ENCODE measurements around the gene SLCO4A1. TPM values are rescaled to one million over a fixed set of nuclear protein-coding genes. Genes with fewer than 3 reads are reported as not detected.

The SLCO4A1 gene, protein sequence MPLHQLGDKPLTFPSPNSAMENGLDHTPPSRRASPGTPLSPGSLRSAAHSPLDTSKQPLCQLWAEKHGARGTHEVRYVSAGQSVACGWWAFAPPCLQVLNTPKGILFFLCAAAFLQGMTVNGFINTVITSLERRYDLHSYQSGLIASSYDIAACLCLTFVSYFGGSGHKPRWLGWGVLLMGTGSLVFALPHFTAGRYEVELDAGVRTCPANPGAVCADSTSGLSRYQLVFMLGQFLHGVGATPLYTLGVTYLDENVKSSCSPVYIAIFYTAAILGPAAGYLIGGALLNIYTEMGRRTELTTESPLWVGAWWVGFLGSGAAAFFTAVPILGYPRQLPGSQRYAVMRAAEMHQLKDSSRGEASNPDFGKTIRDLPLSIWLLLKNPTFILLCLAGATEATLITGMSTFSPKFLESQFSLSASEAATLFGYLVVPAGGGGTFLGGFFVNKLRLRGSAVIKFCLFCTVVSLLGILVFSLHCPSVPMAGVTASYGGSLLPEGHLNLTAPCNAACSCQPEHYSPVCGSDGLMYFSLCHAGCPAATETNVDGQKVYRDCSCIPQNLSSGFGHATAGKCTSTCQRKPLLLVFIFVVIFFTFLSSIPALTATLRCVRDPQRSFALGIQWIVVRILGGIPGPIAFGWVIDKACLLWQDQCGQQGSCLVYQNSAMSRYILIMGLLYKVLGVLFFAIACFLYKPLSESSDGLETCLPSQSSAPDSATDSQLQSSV
- total RNA-seq (10 to 100 TPM in 1 of 4 donors, 1 to 10 TPM in 3; 5.1 to 13.2 (median 6.6) TPM), polyA plus RNA-seq (10 to 100 TPM in 1 of 3 donors, 1 to 10 TPM in 2; 3.6 to 26.3 (median 4.2) TPM)

DNA sequence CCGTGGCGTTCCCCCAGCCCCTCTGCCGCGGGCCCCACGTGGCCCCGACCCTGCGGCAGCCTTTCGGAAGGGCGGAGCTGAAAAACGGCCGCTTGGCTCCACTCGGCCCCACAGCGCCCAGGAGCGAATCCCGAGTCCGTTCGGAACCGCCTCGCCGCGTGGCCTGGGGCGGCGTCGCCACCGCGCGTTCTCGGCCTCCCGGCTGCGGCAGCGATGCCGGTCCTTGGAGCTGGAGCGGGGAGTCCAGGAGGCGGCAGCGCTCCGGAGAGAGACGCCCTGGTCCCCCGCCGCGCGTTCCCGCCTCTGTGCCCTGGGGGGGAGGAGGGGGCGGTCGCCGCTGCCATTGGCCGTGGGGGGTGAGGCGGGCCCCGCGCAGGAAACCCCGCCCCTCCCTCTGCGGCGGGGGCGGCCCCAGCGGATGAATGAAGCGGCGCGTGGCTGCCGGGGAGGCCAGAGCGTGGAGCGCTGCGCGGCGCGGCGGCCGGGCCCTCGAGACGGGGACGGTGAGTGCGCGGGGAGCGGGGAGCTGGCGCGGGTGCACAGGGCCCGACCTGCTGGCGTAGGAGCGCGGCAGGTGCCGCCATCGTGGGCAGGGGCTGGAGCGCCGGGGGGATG is at the start of gene SLCO4A1:
Gene SLCO4A1 (plus strand): TSS at position 453 of the 615 bp plus-strand sequence. CDS start 13,952 bp downstream, outside the sequence.
- Histone ChIP-seq H3K4me1 (peaks cover 0 to 26% (median 25%) of the 10 kb centered on the region in 4 donors), H3K36me3 (no peaks in the 10 kb centered on the region), H3K27ac (peak within 1 kb of the TSS; percentile 48 to 69 (median 50)), H3K9me3 (no peaks in the 10 kb centered on the region), H3K4me3 (peak within 1 kb of the TSS; percentile 20 to 52 (median 46)), H3K27me3 (peaks cover 18 to 72% (median 39%) of the 10 kb centered on the region in 3 donors)
- WGBS, 2 donors: 0% methylated on average over 82 of the region's 82 CpGs
- DNase-seq: peak; percentile 84
- intact Hi-C loops (cut with DNase I): no loop called here
- TF ChIP-seq POLR2AphosphoS5 (IDR thresholded peaks at IDR 0.05) (peak; percentile 16 to 74 (median 66)), POLR2A (IDR thresholded peaks at IDR 0.05) (peak in 1 of 2 donors; percentile 14)
- TF ChIP-seq, protein P1, sequence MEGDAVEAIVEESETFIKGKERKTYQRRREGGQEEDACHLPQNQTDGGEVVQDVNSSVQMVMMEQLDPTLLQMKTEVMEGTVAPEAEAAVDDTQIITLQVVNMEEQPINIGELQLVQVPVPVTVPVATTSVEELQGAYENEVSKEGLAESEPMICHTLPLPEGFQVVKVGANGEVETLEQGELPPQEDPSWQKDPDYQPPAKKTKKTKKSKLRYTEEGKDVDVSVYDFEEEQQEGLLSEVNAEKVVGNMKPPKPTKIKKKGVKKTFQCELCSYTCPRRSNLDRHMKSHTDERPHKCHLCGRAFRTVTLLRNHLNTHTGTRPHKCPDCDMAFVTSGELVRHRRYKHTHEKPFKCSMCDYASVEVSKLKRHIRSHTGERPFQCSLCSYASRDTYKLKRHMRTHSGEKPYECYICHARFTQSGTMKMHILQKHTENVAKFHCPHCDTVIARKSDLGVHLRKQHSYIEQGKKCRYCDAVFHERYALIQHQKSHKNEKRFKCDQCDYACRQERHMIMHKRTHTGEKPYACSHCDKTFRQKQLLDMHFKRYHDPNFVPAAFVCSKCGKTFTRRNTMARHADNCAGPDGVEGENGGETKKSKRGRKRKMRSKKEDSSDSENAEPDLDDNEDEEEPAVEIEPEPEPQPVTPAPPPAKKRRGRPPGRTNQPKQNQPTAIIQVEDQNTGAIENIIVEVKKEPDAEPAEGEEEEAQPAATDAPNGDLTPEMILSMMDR (IDR thresholded peaks at IDR 0.05): no peak

DNA sequence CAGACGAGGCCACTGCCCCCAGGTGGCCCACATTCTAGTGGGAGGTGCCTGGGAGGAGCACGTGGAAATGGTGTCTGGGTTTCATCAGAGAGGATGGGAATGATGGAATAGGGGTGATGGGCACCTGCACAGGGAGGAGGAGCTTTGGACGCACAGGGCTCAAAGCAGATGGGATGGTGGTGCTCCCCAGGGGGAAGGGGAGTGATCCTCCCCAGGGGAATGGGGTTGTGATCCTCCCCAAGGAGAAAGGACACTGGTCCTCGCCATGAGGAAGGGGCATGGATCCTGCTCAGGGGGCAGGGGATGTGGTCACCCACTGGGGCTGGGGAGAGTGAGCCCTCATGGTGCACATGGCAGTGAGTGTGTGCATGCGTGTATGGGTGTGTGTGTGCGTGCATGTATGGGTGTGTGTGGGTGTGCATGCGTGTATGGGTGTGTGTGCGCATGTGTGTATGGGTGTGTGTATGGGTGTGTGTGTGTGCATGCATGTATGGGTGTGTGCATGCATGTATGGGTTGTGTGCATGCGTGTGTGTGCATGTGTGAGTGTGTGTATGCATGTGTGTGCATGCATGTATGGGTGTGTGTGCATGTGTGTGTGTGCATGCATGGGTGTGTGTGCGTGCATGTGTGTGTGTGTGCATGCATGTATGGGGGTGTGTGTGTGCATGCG is 49.7 kb upstream of the SLCO4A1 start:
- Histone ChIP-seq H3K9me3 (no peaks in the 10 kb centered on the region), H3K36me3 (no peaks in the 10 kb centered on the region), H3K4me1 (peaks cover 0 to 12% (median 0%) of the 10 kb centered on the region in 4 donors), H3K27me3 (peaks cover 17 to 94% (median 44%) of the 10 kb centered on the region in 3 donors), H3K4me3 (no peak overlapping the region), H3K27ac (no peak overlapping the region)
- WGBS, 2 donors: 65 to 79% methylated on average over 11 of the region's 11 CpGs
- intact Hi-C loops (cut with DNase I): no loop called here
- TF ChIP-seq EP300 (IDR thresholded peaks at IDR 0.05) (no peak), POLR2A (IDR thresholded peaks at IDR 0.05) (no peak), POLR2AphosphoS5 (IDR thresholded peaks at IDR 0.05) (no peak)
- TF ChIP-seq, protein P1 (IDR thresholded peaks at IDR 0.05): no peak
- DNase-seq: no peak

DNA sequence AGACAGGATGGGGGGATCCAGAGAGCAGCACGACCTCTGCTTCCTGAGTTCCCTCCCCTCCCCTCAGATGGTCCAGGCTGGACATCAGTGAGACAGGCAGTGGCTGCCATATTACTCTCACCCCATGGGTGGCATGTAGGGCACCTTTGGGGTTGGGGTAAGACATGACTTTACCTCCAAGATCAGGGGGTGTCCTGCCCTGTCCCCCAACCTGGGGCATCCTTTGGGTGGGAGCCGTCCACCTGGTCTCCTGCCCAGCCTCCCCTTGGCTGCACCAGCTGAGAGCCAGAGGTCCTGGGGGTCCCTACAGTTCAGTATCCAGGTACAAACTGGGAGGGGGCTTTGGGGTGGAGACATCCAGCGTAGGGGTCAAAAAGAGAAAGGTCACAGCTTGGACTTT is 48.7 kb upstream of the SLCO4A1 start:
- H3K4me3 ChIP-seq: no peak overlapping the region
- H3K36me3 ChIP-seq: no peaks in the 10 kb centered on the region
- peaks cover 0 to 9% (median 0%) of the 10 kb centered on the region in 4 donors for H3K4me1 ChIP-seq
- H3K27ac ChIP-seq: no peak overlapping the region
- intact Hi-C loops (cut with DNase I): no loop called here
- H3K27me3 ChIP-seq: peaks cover 12 to 89% (median 36%) of the 10 kb centered on the region in 3 donors
- 71 to 77% methylated on average over 3 of the region's 3 CpGs for whole genome bisulfite sequencing, 2 donors
- no peak for DNase-seq
- TF ChIP-seq POLR2A (IDR thresholded peaks at IDR 0.05): no peak
- TF ChIP-seq EP300 (IDR thresholded peaks at IDR 0.05): no peak
- TF ChIP-seq, protein P1 (IDR thresholded peaks at IDR 0.05): no peak
- TF ChIP-seq POLR2AphosphoS5 (IDR thresholded peaks at IDR 0.05): no peak
- H3K9me3 ChIP-seq: no peaks in the 10 kb centered on the region

DNA sequence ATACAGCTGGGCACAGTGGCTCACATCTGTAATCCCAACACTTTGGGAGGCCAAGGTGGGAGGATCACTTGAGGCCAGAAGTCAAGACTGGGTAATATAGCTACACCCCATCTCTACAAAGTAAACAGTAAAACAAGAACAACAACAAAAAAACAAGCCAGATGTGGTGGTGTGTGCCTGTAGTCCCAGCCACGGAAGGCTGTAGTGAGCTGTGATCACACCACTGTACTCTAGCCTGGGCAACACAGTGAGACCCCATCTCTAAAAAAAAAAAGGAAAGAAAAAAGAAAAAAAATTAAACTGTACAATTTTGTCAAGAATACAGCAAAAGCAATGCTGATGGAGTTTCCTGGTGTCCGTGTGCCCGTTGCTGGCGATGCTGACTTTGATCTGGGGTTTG is 47.2 kb upstream of the SLCO4A1 start:
- no peak for DNase-seq
- H3K9me3 ChIP-seq: no peaks in the 10 kb centered on the region
- H3K4me1 ChIP-seq: peaks cover 0 to 4% (median 0%) of the 10 kb centered on the region in 4 donors
- peaks cover 8 to 88% (median 26%) of the 10 kb centered on the region in 3 donors for H3K27me3 ChIP-seq
- no peak overlapping the region for H3K4me3 ChIP-seq
- no peak overlapping the region for H3K27ac ChIP-seq
- intact Hi-C loops (cut with DNase I): no loop called here
- WGBS, 2 donors: 34 to 64% methylated on average over 4 of the region's 4 CpGs
- TF ChIP-seq EP300 (IDR thresholded peaks at IDR 0.05) (no peak), POLR2A (IDR thresholded peaks at IDR 0.05) (no peak), POLR2AphosphoS5 (IDR thresholded peaks at IDR 0.05) (no peak)
- TF ChIP-seq, protein P1 (IDR thresholded peaks at IDR 0.05): no peak
- H3K36me3 ChIP-seq: no peaks in the 10 kb centered on the region

Data from sigmoid colon (tissue), 7 donors.